Measurements from ENCODE around the gene SCUBE1.

GRCh38 chr22:43207849-43208702 lies 135.1 kb downstream of the SCUBE1 start:
- TF ChIP-seq, protein P1, sequence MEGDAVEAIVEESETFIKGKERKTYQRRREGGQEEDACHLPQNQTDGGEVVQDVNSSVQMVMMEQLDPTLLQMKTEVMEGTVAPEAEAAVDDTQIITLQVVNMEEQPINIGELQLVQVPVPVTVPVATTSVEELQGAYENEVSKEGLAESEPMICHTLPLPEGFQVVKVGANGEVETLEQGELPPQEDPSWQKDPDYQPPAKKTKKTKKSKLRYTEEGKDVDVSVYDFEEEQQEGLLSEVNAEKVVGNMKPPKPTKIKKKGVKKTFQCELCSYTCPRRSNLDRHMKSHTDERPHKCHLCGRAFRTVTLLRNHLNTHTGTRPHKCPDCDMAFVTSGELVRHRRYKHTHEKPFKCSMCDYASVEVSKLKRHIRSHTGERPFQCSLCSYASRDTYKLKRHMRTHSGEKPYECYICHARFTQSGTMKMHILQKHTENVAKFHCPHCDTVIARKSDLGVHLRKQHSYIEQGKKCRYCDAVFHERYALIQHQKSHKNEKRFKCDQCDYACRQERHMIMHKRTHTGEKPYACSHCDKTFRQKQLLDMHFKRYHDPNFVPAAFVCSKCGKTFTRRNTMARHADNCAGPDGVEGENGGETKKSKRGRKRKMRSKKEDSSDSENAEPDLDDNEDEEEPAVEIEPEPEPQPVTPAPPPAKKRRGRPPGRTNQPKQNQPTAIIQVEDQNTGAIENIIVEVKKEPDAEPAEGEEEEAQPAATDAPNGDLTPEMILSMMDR (IDR thresholded peaks at IDR 0.05), result no peak
- TF ChIP-seq POLR2A (IDR thresholded peaks at IDR 0.05), result no peak
- no peak for TF ChIP-seq EP300 (IDR thresholded peaks at IDR 0.05)
